ENCODE results near the gene CES3.

Gene CES3

GRCh38 chr16:67013233-67013822 is 52.3 kb downstream of the CES3 start:
- no peak for DNase-seq

GRCh38 chr16:67013823-67014633 is 53.0 kb downstream of the CES3 start:
- peak; percentile 72 for DNase-seq

- no peak for DNase-seq
These were observed 53.7 kb downstream of the CES3 start for GRCh38 chr16:67014634-67015312.

- DNase-seq, result no peak
These were observed 54.3 kb downstream of the CES3 start for GRCh38 chr16:67015313-67015731.

- DNase-seq, result no peak
These were observed 55.1 kb downstream of the CES3 start for GRCh38 chr16:67016143-67016542.

- no peak for DNase-seq
These were observed 55.8 kb downstream of the CES3 start for GRCh38 chr16:67016681-67017420.

GRCh38 chr16:67017421-67017750 is 56.3 kb downstream of the CES3 start:
- DNase-seq, result no peak

GRCh38 chr16:67017810-67018488 is 56.9 kb downstream of the CES3 start:
- DNase-seq, result peak; percentile 93

- no peak for DNase-seq
These were observed 58.1 kb downstream of the CES3 start for GRCh38 chr16:67019171-67019570.

GRCh38 chr16:67021321-67021720 is 60.3 kb downstream of the CES3 start:
- no peak for DNase-seq

GRCh38 chr16:67022531-67023214 is 61.6 kb downstream of the CES3 start:
- no peak for DNase-seq

- DNase-seq, result no peak
These were observed 62.6 kb downstream of the CES3 start for GRCh38 chr16:67023689-67024088.

Measured in CD4-positive, alpha-beta T cell treated with Interleukin-17A for 1 hour (primary cell).